Muscle layer of duodenum (tissue), 2 donors: Measurements from ENCODE around the gene LSM12.
"Not testable (repeated sequence)": the region's sequence is repeated elsewhere in the genome, so short reads cannot be mapped to it uniquely, and the experiment has no call there.

Experiments
- H3K27ac ChIP-seq: one replicate; pipeline ENCODE4 v1.7.0; 2013; ENCODE audit warnings: mild to moderate bottlenecking, low read length
- H3K27me3 ChIP-seq: one replicate; pipeline ENCODE4 v1.7.0; 2013; ENCODE audit warnings: low read depth, mild to moderate bottlenecking, control low read depth, low read length
- H3K36me3 ChIP-seq, 2 donors: one replicate each; pipeline ENCODE4 v1.7.0; 2013; ENCODE audit warnings: low read length in 2 of 2, control low read depth in 1 of 2, mild to moderate bottlenecking in 1 of 2; ENCODE audit not compliant: insufficient read depth in 2 of 2, control insufficient read depth in 1 of 2
- H3K4me1 ChIP-seq, 2 donors: one replicate each; pipeline ENCODE4 v1.7.0; 2013; ENCODE audit warnings: low read length in 2 of 2, mild to moderate bottlenecking in 2 of 2, control low read depth in 1 of 2, moderate library complexity in 1 of 2; ENCODE audit not compliant: insufficient read depth in 2 of 2, control insufficient read depth in 1 of 2
- H3K4me3 ChIP-seq, 2 donors: one replicate each; pipeline ENCODE4 v1.7.0; 2013; ENCODE audit warnings: low read length in 2 of 2, low read depth in 1 of 2, mild to moderate bottlenecking in 1 of 2
- H3K9me3 ChIP-seq, 2 donors: one replicate each; pipeline ENCODE4 v1.7.0; 2013; ENCODE audit warnings: low read length in 2 of 2, control low read depth in 1 of 2, mild to moderate bottlenecking in 1 of 2; ENCODE audit not compliant: control insufficient read depth in 1 of 2
- donor health status: healthy.

The LSM12 gene

GRCh38 chr17:44108440-44109311 is 42.2 kb upstream of the LSM12 start:
- peak overlapping the region in 1 of 2 donors; percentile 30 for H3K4me3 ChIP-seq
- H3K4me1 ChIP-seq, result peaks cover 22 to 82% of the 10 kb centered on the region in 2 donors
- no peaks in the 10 kb centered on the region for H3K27me3 ChIP-seq
- H3K27ac ChIP-seq, result peak overlapping the region; percentile 58
- H3K9me3 ChIP-seq, result no peaks in the 10 kb centered on the region
- H3K36me3 ChIP-seq, result no peaks in the 10 kb centered on the region

GRCh38 chr17:44106801-44107200 is 40.3 kb upstream of the LSM12 start:
- H3K36me3 ChIP-seq, result no peaks in the 10 kb centered on the region
- H3K4me1 ChIP-seq, result peaks cover 24 to 70% of the 10 kb centered on the region in 2 donors
- no peak overlapping the region for H3K4me3 ChIP-seq
- no peaks in the 10 kb centered on the region for H3K9me3 ChIP-seq
- H3K27ac ChIP-seq, result no peak overlapping the region
- H3K27me3 ChIP-seq, result no peaks in the 10 kb centered on the region

DNA sequence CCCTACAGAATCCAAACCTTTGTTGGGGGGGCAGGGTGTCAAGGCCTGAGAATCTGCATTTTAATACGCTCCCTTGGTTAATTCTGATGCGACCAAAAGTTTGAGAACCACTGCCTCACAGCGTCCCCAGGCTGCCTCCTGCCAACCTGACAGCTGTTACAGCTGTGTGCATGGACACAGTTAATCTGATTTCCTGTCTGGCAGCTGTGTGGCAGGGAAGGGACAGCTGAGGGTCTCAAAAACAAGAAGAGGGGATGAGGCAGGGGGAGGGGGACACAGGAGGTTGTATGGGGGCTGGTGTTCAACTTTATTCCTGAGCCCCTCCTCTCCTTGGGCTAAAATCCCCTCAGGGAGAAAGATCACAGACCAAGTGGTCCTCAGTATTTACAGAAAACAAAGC is 39.5 kb upstream of the LSM12 start:
- Histone ChIP-seq H3K27me3 (no peaks in the 10 kb centered on the region), H3K4me1 (peaks cover 24 to 61% of the 10 kb centered on the region in 2 donors), H3K9me3 (no peaks in the 10 kb centered on the region), H3K36me3 (peaks cover 0 to 4% of the 10 kb centered on the region in 2 donors), H3K4me3 (no peak overlapping the region), H3K27ac (no peak overlapping the region)

DNA sequence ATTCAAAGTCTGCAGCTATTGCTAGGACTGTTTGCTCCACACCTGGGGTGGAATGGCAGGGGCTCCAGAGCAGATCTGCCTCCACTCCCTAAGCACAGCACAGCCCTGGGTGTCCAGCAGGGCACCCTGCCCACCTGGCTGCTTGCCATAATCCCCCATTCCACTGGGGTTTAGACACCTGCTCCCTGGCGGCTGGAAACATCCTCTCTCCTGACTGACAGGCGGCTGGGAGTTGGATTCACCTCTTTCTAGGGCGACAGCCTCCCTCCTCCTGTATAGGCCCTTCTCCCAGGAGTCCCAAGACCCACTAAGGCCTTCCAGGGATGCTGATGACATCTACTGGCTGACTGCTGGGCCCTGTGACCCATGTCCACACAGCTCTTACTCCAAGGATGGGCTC is 39.0 kb upstream of the LSM12 start:
- Histone ChIP-seq H3K27ac (no peak overlapping the region), H3K9me3 (no peaks in the 10 kb centered on the region), H3K27me3 (no peaks in the 10 kb centered on the region), H3K4me1 (peaks cover 24 to 57% of the 10 kb centered on the region in 2 donors), H3K4me3 (no peak overlapping the region), H3K36me3 (peaks cover 0 to 4% of the 10 kb centered on the region in 2 donors)

GRCh38 chr17:44102849-44103622 is 36.6 kb upstream of the LSM12 start:
- no peak overlapping the region for H3K4me3 ChIP-seq
- peaks cover 0 to 4% of the 10 kb centered on the region in 2 donors for H3K36me3 ChIP-seq
- H3K9me3 ChIP-seq, result no peaks in the 10 kb centered on the region
- no peak overlapping the region for H3K27ac ChIP-seq
- no peaks in the 10 kb centered on the region for H3K27me3 ChIP-seq
- peaks cover 8 to 36% of the 10 kb centered on the region in 2 donors for H3K4me1 ChIP-seq

DNA sequence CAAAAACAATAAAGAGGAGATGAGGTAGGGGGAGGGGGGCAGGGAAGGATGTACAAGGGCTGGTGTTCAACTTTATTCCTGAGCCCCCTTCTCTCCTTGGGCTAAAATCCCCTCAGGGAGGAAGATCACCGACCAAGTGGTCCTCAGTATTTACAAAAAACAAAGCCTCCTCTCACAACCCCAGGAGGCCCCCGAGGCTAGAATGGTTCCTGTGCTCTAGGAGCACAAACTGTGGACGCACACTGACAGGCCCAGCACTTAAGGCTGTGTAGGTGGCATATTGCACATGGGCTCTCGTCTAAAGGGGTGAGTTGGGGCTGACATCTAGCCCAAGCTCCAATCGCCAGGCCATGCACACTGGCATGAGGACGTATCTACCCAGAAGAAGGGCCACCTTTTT is 35.4 kb upstream of the LSM12 start:
- not testable (repeated sequence) for H3K27ac ChIP-seq, H3K36me3 ChIP-seq, H3K27me3 ChIP-seq, H3K9me3 ChIP-seq, H3K4me3 ChIP-seq
- H3K4me1 ChIP-seq, result peaks cover 12 to 34% of the 10 kb centered on the region in 2 donors

GRCh38 chr17:44097110-44097958 is 30.9 kb upstream of the LSM12 start:
- H3K4me3 ChIP-seq, result no peak overlapping the region
- peaks cover 0 to 25% of the 10 kb centered on the region in 2 donors for H3K36me3 ChIP-seq
- no peaks in the 10 kb centered on the region for H3K27me3 ChIP-seq
- no peaks in the 10 kb centered on the region for H3K9me3 ChIP-seq
- H3K27ac ChIP-seq, result no peak overlapping the region
- H3K4me1 ChIP-seq, result peaks cover 21 to 26% of the 10 kb centered on the region in 2 donors

GRCh38 chr17:44095647-44096496 is 29.4 kb upstream of the LSM12 start:
- H3K4me1 ChIP-seq, result peaks cover 21 to 26% of the 10 kb centered on the region in 2 donors
- peaks cover 6 to 36% of the 10 kb centered on the region in 2 donors for H3K36me3 ChIP-seq
- peak overlapping the region; percentile 34 to 55 for H3K4me3 ChIP-seq
- no peaks in the 10 kb centered on the region for H3K9me3 ChIP-seq
- H3K27ac ChIP-seq, result peak overlapping the region; percentile 85
- H3K27me3 ChIP-seq, result no peaks in the 10 kb centered on the region

- Histone ChIP-seq H3K9me3 (no peaks in the 10 kb centered on the region), H3K36me3 (peaks cover 6 to 37% of the 10 kb centered on the region in 2 donors), H3K27ac (no peak overlapping the region), H3K27me3 (no peaks in the 10 kb centered on the region), H3K4me1 (peaks cover 21 to 26% of the 10 kb centered on the region in 2 donors), H3K4me3 (peak overlapping the region in 1 of 2 donors; percentile 55)
Measured at GRCh38 chr17:44095388-44095646, 28.8 kb upstream of the LSM12 start.

DNA sequence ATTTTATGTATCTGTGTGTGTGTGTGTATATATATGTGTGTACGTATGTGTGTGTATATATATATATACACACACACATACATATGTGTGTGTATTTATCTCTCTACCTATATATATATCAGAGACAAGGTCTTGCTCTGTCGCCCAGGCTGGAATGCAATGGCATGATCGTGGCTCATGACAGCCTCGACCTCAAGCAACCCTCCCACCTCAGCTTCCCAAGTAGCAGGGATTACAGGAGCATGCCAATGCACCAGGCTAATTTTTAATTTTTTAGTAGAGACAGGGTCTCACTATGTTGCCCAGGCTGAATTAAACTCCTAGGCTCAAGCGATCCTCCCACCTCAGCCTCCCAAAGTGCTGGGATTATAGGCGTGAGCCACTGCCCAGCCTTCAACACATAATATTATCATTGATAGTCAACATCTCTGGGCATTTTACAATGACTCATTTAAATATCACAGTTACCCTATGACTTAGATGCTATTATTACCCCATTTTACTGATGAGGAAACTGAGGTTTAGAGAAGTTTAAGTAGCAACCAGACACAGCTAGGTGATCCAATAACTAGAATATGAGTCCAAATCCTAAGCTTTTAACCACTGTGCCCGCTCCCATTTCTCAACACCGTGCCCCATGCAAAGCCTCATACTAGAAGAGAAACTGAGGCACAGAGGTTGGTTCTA is 28.4 kb upstream of the LSM12 start:
- no peaks in the 10 kb centered on the region for H3K27me3 ChIP-seq
- no peak overlapping the region for H3K27ac ChIP-seq
- H3K9me3 ChIP-seq, result no peaks in the 10 kb centered on the region
- H3K36me3 ChIP-seq, result peaks cover 6 to 37% of the 10 kb centered on the region in 2 donors
- H3K4me3 ChIP-seq, result no peak overlapping the region
- H3K4me1 ChIP-seq, result peaks cover 21 to 26% of the 10 kb centered on the region in 2 donors
